SIG-M5 treated with dmso at 0.1 percent for 504 hours (cell line): ENCODE measurements around the gene SSMEM1.
"Not testable (repeated sequence)": the region's sequence is repeated elsewhere in the genome, so short reads cannot be mapped to it uniquely, and the experiment has no call there.

Experiments
- DNase-seq: peaks from one replicate; lab custom pipeline; 2025; ENCODE audit not compliant: unreplicated experiment; lab: John Stamatoyannopoulos, UW

The SSMEM1 gene

GRCh38 chr7:130207642-130208041, at the start of gene SSMEM1:
TSS of gene SSMEM1 (plus strand) at chr7:130207860. CDS start at chr7:130207911, 51 bp downstream.
- peak; percentile 24 for DNase-seq

GRCh38 chr7:130160023-130160422, 47.6 kb upstream of the SSMEM1 start:
- DNase-seq: no peak

GRCh38 chr7:130160455-130160854, 47.2 kb upstream of the SSMEM1 start:
- no peak for DNase-seq

GRCh38 chr7:130162196-130162595, 45.5 kb upstream of the SSMEM1 start:
- DNase-seq: no peak

- no peak for DNase-seq
Observed at GRCh38 chr7:130174237-130174959, 33.3 kb upstream of the SSMEM1 start.

- DNase-seq: no peak
Observed at GRCh38 chr7:130178251-130178650, 29.4 kb upstream of the SSMEM1 start.

GRCh38 chr7:130179631-130180030, 28.0 kb upstream of the SSMEM1 start:
- no peak for DNase-seq

GRCh38 chr7:130180571-130181262, 26.9 kb upstream of the SSMEM1 start:
- DNase-seq: no peak

- no peak for DNase-seq
Observed at GRCh38 chr7:130181263-130181605, 26.4 kb upstream of the SSMEM1 start.

- no peak for DNase-seq
Observed at GRCh38 chr7:130182990-130183389, 24.7 kb upstream of the SSMEM1 start.

- DNase-seq: not testable (repeated sequence)
Observed at GRCh38 chr7:130184349-130184748, 23.3 kb upstream of the SSMEM1 start.

GRCh38 chr7:130187360-130187759, 20.3 kb upstream of the SSMEM1 start:
- DNase-seq: no peak

GRCh38 chr7:130189343-130189742, 18.3 kb upstream of the SSMEM1 start:
- DNase-seq: no peak

GRCh38 chr7:130191791-130192190, 15.9 kb upstream of the SSMEM1 start:
- no peak for DNase-seq

- no peak for DNase-seq
Observed at GRCh38 chr7:130195396-130195795, 12.3 kb upstream of the SSMEM1 start.

- DNase-seq: no peak
Observed at GRCh38 chr7:130196476-130196875, 11.2 kb upstream of the SSMEM1 start.

- no peak for DNase-seq
Observed at GRCh38 chr7:130197094-130197493, 10.6 kb upstream of the SSMEM1 start.

GRCh38 chr7:130201796-130202195, 5.9 kb upstream of the SSMEM1 start:
- no peak for DNase-seq

GRCh38 chr7:130205084-130205947, 2.3 kb upstream of the SSMEM1 start, which contains the start of gene TMEM209:
TSS of gene TMEM209 (minus strand) at chr7:130205406. CDS start at chr7:130205375, 31 bp downstream.
- peak; percentile 95 for DNase-seq

- no peak for DNase-seq
Observed at GRCh38 chr7:130207033-130207432, 627 bp upstream of the SSMEM1 start.

GRCh38 chr7:130208516-130208915, 856 bp downstream of the SSMEM1 start:
- no peak for DNase-seq
